GM19351 (cell line): ENCODE results near the gene ACOT13.
"Not testable (repeated sequence)": the region's sequence is repeated elsewhere in the genome, so short reads cannot be mapped to it uniquely, and the experiment has no call there.

Source experiments
- ATAC-seq: cut with Tn5 transposase; IDR thresholded peaks from one replicate; pipeline ENCODE4 v1.9.1; 2021; ENCODE audit warnings: mild to moderate bottlenecking, moderate library complexity; ENCODE audit not compliant: unreplicated experiment

Gene ACOT13

DNA sequence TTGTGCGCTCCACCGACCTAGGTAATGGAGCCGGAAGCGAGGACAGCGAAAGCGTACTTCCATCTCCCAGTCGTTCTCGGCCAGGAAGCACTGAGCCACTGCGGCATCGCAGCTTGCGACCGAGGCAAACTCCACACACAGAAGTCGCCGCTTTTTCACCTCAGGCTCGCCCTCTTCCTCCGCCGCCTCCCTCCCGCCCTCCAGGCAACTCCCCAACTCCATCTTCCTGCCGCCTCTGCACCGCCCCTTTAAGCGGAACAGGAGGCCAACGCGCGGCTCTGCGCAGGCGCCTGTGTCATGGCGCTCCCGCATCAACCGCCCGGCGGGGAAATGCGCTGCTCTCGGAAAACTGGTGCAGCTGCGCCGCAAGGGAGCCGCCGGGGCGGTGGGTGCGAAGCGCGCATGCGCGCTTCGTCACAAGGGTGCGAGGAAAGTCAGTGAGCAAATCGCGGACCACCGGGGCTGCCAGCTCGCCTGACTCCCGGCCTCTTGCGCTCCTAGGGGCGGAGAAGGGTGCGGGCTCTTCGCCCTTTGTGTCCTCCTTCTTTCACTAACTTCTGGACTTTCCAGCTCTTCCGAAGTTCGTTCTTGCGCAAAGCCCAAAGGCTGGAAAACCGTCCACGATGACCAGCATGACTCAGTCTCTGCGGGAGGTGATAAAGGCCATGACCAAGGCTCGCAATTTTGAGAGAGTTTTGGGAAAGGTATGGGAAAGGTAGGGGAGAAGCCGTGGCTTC lies at the start of gene ACOT13, which contains the start of gene TDP2:
ACOT13 (plus strand) TSS at position 437 of the 737 bp plus-strand sequence; CDS start at position 624, 187 bp downstream.
TDP2 (minus strand) TSS at position 259 of the 737 bp plus-strand sequence; CDS start at position 222, 37 bp downstream.
- ATAC-seq: peak; percentile 93

DNA sequence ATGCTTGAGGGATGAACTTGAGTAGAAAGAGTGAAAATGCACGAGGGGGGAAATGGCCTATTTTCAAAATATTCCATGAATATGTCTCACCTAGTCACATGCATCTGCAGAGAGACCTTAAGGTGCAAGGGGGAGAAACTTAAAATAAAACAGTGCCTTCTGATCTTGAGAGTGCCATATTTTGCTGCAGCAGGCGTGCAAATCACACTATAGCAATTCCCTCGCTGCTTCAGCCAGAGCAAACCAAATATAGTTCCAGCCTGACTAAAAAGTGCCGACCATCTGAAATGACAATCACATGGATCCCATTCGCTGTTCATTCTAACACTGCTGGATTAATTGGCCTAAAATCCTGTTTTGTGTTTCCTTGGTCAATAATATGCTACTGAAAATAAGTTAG lies 47.2 kb upstream of the ACOT13 start:
- ATAC-seq: no peak

DNA sequence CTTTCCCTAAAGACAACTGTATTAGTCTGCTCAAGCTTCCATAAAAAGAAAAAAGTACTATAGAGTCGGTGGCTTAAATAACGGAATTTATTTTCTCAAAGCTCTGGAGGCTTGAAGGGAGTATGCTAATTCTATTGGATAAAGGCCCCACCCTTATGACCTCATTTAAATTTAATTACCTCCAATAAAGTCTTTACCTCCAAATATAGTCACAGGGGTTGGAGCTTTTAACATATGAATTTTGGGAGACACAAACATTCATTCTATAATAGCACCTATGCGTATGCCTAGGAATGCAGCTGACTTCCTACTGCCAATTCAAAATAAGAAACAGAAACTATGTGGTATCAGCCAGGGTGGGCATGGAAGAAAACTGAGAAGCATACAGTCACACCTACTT lies 46.2 kb upstream of the ACOT13 start:
- ATAC-seq: no peak

DNA sequence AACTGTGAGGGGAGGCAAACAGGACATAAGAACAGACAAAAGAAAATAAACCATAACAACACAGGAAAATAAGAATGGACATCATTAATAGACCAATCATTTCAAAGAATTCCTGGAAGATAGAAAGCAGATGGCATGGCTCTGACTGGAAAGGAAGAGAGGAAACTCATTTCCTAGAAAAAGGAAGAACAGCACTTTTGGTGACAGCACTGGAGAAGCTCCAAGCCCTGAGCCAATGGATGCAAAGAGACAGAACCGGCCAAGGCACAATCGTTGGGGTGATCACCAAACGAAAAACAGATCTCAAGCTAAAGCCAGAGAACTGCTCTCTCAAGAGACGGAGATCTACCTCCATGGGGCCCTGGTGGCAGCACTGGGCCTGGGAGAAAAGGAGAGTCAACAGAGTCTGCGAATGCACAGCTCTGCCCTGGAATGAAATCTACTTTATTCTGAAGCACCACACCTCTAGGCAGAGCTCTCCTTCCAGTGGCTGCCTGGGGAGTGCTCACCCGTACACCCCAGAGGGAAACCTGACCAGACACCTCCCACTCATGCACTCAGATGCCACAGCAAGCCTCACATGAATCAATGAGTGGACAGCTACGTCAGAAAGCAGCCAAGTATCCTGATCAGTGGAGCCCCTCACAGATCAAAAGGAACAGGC lies 45.1 kb upstream of the ACOT13 start:
- ATAC-seq: no peak

DNA sequence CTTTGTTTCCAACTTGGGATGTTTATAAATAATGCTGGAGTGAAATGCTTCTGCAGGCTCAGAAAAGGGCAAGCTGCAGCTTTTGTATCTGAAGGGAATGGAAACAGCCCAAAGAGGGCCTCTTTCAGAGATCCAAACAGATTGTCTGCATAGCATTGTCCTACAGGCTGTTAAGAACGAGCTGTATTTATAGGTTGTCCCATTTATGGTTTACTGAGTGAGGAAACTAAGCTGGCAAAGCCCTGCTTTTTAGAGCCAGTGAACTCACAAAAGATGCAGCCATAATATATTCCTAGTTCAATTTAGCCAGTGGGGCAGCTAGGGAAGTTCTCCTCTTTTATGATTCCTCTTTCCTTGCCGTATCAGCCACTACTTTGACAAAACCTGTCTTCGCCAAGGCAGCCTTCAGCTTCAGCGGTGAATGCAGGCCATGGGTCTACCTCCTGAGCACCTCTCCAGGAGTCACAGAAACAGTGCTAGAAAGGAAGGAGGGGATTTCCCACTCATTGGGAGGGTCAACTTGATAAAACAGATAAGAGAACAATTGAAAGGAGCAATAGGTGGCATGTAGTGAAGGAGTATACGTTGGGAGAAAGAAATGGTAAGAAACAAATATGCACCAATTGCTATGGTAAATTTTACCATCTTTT lies 35.9 kb upstream of the ACOT13 start:
- no peak for ATAC-seq

DNA sequence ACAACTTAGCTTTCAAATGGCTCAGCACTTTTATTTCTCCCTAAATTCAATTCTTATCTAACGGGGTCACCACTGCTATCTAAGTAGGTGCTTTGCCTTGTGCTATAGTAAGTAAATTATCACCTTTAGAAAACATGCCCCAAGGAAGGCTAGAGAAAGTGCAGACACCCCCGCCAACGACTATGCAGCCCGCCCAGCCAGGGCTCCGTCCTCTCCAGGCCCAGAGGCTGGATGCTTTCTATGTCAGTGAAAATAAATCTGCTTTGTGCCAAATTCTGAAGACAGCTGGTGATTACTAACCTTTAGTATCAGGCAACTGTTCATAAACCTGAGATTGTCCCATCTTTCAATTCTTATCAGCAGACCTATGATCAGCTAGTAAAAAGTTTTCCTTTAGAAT lies 35.2 kb upstream of the ACOT13 start:
- no peak for ATAC-seq

DNA sequence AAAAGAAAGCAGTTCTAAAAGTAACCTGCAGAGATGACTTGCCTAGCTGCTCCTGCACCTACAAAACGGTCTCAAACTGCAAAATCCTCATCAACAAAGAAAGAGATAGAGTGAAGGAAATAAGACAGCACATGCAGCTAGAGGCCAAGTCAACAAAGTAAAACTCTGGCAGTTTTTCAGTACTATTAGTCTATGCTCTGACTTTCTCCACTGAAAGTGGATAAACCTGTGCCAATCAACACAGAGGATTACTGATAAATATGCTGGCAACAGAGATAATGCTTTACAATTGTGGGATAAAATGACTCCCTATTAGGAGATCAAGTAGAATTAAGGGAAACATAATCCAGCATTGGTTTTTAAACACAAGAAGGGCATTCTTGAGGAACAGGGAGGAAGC lies 34.3 kb upstream of the ACOT13 start:
- no peak for ATAC-seq

DNA sequence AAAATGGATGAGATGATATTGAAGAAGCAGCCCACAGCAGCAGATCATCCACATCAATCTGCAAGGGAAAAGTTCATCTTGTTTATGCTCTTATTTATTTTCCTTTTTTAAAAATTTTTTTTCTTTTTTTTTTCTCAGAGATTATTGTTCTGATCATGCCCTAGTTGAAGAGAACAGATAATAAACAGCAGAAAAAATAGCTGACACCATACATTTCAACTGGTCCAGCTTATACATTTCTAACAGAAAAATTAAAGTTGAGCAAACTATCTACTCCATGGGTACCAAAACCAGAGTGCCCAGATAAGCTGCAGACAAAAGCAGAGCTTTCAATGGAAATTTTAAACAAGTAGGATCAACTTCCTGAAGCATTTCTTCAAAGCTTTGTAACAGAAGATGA lies 30.2 kb upstream of the ACOT13 start:
- no peak for ATAC-seq

DNA sequence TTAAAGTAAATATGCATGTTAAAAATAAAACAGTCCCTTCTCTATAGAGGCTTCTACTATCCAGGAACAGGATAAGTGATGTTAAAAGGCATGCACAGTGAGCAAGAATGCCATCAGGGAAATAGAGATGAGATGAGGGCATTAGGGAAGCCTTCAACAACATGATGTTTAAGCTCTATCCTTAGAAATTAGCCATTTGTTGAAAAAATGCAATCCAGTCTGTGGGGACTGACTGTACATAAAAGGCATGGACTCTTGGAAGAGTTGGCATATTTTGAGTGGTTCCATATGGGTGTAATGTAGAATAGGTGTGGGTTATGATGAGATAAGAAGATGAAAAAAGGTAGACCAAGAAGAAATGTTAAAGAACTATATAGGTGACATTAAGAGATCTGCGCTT lies 26.7 kb upstream of the ACOT13 start:
- ATAC-seq: no peak

DNA sequence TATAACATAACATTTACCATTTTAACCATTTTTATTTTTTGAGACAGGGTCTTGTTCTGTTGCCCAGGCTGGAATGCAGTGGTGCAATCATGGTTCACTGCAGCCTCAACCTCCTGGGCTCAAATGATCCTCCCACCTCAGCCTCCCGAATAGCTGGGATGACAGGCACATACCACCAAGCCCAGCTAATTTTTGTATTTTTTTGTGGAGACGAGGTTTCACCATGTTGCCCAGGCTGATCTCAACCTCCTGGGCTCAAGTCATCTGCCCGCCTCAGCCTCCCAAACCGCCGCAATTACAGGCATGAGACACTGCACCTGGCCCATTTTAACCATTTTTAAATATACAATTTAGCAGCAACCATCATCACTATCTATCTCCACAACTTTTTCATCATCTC lies 26.2 kb upstream of the ACOT13 start:
- not testable (repeated sequence) for ATAC-seq

DNA sequence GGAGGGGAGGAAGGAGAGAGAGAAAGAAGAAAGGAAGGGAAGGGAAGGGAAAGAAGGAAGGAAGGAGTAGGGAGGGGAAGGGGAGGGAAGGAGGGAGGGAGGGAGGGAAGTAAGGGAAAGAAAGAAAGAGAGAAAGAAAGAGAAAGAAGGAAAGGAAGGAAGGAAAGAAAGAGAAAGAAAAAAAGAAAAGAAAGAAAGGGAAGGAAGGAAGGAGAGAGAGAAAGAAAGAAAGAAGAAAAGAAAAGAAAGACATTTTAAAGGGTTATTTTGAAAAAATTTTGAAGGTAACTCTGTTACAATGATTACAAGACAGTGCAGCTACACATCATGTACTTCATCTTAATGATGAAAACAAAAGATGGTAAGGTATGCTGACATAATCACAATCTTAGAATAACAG lies 24.8 kb upstream of the ACOT13 start:
- no peak for ATAC-seq

DNA sequence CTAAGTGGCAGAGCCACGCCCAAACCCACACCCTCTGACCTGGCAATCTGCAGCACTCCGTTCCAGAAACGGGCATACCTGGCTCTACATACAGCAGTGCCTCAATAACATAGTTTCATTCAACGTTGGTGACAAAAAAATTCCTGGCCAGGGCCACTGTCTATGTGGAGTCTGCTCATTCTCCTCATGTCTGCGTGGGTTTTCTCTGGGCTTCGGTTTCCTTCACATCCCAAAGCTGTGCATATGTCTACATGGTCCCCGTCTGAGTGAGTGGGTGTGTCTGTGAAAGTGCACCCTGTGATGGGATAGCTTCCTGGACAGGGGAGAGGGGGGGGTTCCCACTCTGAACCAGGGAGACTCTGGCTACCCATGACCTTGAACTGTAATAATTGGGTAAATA lies 23.0 kb upstream of the ACOT13 start:
- ATAC-seq: no peak

DNA sequence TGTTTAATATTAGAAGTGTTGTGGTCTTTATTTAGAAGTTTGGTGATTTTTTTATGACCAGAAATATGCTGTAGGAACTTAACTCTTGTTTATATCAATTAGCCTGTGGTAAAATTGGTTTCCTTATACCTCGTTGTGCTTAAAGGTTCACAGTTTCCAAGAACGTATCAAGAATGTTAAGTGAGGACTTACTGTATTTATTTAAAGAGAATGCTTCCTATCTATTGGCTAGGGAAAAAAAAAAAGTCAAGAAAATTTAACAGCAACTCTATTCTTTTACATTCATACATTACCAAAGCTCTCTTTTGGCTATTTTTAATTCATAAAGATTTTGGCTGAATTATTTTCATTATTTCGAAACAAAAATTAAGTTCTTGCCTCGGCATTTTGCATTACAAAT lies 22.5 kb upstream of the ACOT13 start:
- no peak for ATAC-seq

DNA sequence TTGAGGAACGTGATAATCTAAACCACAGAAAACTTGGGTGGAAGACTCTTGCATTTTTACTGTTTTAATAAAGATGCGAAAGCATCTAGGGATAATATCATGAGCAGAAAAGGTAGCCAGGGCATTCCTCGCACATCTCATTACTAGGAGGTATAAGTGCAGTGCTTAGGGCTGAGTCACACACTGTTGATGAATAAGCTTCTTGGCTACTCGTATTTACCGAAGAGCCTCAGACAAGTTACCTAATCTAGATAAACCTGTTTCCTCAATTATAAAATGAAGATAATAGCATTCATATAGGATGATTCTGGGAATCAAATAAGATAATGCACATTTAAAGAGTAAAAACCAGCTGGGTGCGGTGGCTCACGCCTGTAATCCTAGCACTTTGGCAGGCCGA lies 20.1 kb upstream of the ACOT13 start:
- ATAC-seq: no peak

DNA sequence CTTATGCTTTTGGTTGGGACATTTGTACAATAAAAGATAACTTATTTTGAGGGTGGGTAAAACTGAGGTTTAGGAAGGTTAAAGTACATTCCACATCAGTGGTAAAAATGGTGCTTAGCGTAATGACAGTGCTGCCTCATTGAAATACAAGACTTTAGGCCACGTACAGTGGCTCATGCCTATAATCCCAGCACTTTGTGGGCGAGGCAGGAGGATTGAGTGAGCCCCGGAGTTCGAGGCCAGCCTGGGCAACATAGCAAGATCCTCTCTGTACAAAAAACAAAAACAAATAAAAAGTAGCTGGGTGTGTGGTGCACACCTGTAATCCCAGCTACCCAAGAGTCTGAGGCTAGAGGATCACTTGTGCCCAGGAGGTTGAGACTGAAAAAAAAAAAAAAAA lies 18.6 kb upstream of the ACOT13 start:
- no peak for ATAC-seq

DNA sequence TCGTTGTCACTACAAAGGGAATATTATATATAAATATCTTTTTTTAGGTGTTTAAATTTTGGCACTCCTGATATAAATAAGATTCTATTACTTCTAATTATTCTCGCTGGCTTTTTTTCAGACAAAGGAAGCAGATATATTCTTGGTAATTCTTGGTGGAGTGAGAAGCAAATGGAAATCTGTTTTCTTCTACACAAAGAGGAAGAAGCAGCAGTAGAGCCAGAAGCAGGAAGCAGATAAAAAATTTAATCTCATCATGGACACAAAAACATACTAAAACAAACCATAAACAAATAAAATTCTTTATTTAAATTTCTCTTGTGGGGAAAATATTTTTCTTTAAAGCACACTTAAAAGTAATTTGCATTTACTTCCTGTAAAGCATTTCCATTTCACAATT lies 17.2 kb upstream of the ACOT13 start:
- no peak for ATAC-seq

DNA sequence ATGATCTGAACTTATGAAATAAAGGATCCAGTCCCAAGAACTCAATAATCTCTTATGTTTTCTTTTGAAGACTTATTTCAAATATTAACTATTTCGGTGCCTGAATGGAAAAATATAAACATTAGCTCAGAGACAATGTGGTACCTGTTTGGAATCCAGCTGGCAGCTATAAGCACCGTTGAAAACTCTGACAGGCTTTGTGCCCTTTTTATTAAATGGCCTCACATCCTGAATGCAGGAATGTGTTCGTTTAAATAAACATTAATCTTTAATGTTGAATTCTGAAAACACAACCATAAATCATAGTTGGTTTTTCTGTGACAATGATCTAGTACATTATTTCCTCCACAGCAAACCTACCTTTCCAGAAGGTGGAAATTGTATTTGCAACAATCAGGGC lies 16.5 kb upstream of the ACOT13 start:
- ATAC-seq: no peak

DNA sequence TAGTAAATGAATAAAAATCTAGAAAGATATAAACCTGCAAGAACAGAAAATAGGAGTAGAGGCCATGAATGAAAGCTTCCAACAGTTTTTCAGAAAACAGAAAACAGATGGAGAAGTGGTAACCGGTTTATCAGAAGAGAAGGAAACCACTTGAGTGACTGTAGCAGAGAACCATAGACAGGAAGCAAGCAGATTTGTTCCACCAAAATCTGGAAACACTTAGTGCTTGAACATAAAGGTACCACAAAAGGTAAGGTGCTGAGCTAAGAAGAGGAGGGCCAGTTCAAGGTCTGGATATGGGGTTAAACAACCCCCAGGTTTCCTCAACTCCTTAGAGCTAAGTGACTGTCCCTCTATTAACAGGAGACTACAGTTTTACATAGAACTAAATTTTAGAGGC lies 11.7 kb upstream of the ACOT13 start:
- ATAC-seq: no peak

DNA sequence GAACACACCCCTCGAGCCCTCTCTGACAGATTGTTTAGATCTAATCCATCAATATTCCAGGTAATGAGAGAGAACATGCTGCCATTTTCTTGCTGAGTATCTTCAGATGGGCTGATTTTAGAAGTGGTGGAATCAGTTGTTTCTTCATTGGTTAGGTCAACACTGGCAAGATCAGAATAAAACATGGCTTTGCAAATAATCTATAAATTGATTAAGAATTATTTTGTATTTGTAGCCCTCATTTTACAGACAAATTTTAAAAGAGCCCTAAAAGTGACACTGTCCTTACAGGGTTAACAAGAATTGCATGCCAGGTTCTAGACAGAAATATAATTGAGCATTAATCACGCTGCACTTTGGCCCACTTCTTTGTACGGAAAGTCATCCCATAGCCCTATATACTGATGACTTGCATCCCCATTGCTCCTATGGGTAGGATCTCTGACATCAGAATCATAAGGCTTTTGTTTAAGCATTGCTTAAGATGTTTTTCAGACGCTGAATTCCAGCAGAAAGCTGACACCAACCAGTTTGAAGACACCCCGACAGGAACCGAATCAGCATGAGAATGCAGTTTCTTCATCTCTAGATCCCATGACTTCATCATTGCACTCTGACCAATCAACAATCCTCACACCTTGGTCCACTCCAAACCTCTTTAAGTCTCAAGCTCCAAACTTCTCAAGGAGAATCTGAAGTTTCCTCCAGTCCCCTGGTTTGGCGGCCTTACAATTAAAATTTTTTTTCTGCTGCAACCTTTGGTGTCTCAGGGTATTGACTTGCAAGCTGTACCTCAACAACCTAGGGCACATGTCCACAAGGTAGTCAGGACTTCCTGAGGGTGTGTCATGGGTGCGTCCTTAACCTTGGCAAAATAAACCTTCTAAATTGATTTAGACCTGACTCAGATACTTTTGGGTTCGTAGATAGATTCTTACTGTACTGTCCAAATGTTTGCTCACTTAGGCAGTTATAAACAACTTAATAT lies 8.0 kb upstream of the ACOT13 start:
- no peak for ATAC-seq

DNA sequence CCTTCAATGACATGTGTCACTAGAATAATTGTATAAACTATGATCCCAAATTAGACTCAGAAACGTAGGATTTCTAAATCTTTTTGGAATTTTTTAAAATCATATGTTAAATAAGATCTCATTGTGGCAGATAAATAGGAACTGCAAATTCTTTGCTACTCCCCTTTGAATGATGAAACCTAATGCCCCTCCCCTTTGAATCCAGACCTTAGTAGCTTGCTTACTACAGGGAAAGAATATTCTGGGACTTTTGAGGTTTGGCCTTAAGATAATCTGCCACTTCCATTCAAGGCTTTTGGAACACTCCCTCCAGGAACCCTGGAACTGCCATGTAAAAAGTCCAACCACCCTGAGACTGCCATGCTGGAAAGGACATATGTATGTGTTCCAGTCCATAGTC lies 7.3 kb upstream of the ACOT13 start:
- no peak for ATAC-seq

DNA sequence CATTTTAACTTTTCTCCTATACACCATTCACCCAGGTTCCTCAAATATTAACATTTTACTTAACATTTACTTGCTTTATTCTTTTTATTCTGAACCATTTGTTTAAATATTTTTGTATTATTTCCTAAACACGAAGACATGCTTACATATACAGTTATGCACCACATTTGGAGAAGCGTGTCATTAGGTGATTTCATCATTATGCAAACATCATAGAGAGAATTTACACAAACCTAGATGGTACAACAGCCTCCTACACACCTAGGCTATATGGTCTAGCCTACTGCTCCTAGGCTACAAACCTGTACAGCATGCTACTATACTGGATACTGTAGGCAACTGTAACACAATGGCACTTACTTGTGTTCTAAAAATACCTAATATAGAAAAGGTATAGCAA lies 6.8 kb upstream of the ACOT13 start:
- ATAC-seq: no peak
